ENCODE results near the gene MASP2. TPM values are rescaled to one million over a fixed set of nuclear protein-coding genes. Genes with fewer than 3 reads are reported as not detected.
"Not testable (repeated sequence)": the region's sequence is repeated elsewhere in the genome, so short reads cannot be mapped to it uniquely, and the experiment has no call there.

MASP2 gene
- total and polyA plus RNA-seq, 3 experiments from 2014 or later: 0.18 to 0.20 TPM; not detected in 1

- H3K9me3 ChIP-seq (ENCODE audit: low read length): no peaks in the 10 kb centered on the region
- POLR2A ChIA-PET: no interaction called here
- Mint-ChIP-seq H3K36me3 (no peaks in the 10 kb centered on the region), H3K4me1 (no peaks in the 10 kb centered on the region), H3K4me3 (no peak overlapping the region), H3K27me3 (peaks cover 1 to 2% of the 10 kb centered on the region in 2 donors), H3K9me3 (no peaks in the 10 kb centered on the region), H3K27ac (no peak overlapping the region)
- no peaks in the 10 kb centered on the region for H3K4me1 ChIP-seq (ENCODE audit: insufficient read depth, low read length)
- H3K4me3 ChIP-seq (ENCODE audit: low read length): no peak overlapping the region
- DNase-seq: no peak
- H3K36me3 ChIP-seq (ENCODE audit: insufficient read depth, low read length): no peaks in the 10 kb centered on the region
- CTCF ChIA-PET: no interaction called here
- H3K27ac ChIP-seq (ENCODE audit: low read depth, low read length): no peak overlapping the region
- H3K27me3 ChIP-seq (ENCODE audit: insufficient read depth, low read length, poor library complexity, severe bottlenecking): no peaks in the 10 kb centered on the region
These were observed 56.2 kb downstream of the MASP2 start for GRCh38 chr1:10990828-10991227.

- H3K27me3 Mint-ChIP-seq; H3K36me3 Mint-ChIP-seq; H3K4me1 Mint-ChIP-seq; H3K27ac Mint-ChIP-seq; H3K27ac ChIP-seq (ENCODE audit: low read depth, low read length); POLR2A ChIA-PET; H3K9me3 Mint-ChIP-seq; DNase-seq; CTCF ChIA-PET; H3K9me3 ChIP-seq (ENCODE audit: low read length); H3K4me1 ChIP-seq (ENCODE audit: insufficient read depth, low read length); H3K4me3 ChIP-seq (ENCODE audit: low read length); H3K36me3 ChIP-seq (ENCODE audit: insufficient read depth, low read length); H3K27me3 ChIP-seq (ENCODE audit: insufficient read depth, low read length, poor library complexity, severe bottlenecking); H3K4me3 Mint-ChIP-seq: not testable (repeated sequence)
These were observed 57.0 kb downstream of the MASP2 start for GRCh38 chr1:10989920-10990516.

GRCh38 chr1:10989095-10989494, 57.9 kb downstream of the MASP2 start:
- POLR2A ChIA-PET: no interaction called here

GRCh38 chr1:10987840-10988417, 59.1 kb downstream of the MASP2 start:
- POLR2A ChIA-PET: no interaction called here
- H3K27me3 ChIP-seq (ENCODE audit: insufficient read depth, low read length, poor library complexity, severe bottlenecking): no peaks in the 10 kb centered on the region
- no peaks in the 10 kb centered on the region for H3K36me3 Mint-ChIP-seq
- no peak overlapping the region for H3K27ac ChIP-seq (ENCODE audit: low read depth, low read length)
- H3K9me3 Mint-ChIP-seq: no peaks in the 10 kb centered on the region
- no peaks in the 10 kb centered on the region for H3K4me1 ChIP-seq (ENCODE audit: insufficient read depth, low read length)
- H3K27ac Mint-ChIP-seq: no peak overlapping the region
- H3K27me3 Mint-ChIP-seq: peaks cover 1 to 14% of the 10 kb centered on the region in 2 donors
- no peaks in the 10 kb centered on the region for H3K9me3 ChIP-seq (ENCODE audit: low read length)
- DNase-seq: no peak
- H3K36me3 ChIP-seq (ENCODE audit: insufficient read depth, low read length): no peaks in the 10 kb centered on the region
- no peak overlapping the region for H3K4me3 ChIP-seq (ENCODE audit: low read length)
- CTCF ChIA-PET: no interaction called here
- H3K4me3 Mint-ChIP-seq: no peak overlapping the region
- H3K4me1 Mint-ChIP-seq: no peaks in the 10 kb centered on the region

More at GRCh38 chr1:10989095-10989494, 57.9 kb downstream of the MASP2 start:
- DNase-seq: no peak
- H3K27ac Mint-ChIP-seq: peak overlapping the region in 1 of 8 donors; percentile 26
- CTCF ChIA-PET: no interaction called here
- H3K27me3 Mint-ChIP-seq: peaks cover 1 to 8% of the 10 kb centered on the region in 2 donors
- H3K4me1 Mint-ChIP-seq: no peaks in the 10 kb centered on the region
- Histone ChIP-seq H3K4me3 (ENCODE audit: low read length) (no peak overlapping the region), H3K4me1 (ENCODE audit: insufficient read depth, low read length) (no peaks in the 10 kb centered on the region), H3K27ac (ENCODE audit: low read depth, low read length) (no peak overlapping the region), H3K27me3 (ENCODE audit: insufficient read depth, low read length, poor library complexity, severe bottlenecking) (no peaks in the 10 kb centered on the region), H3K36me3 (ENCODE audit: insufficient read depth, low read length) (no peaks in the 10 kb centered on the region), H3K9me3 (ENCODE audit: low read length) (no peaks in the 10 kb centered on the region)
- H3K36me3 Mint-ChIP-seq: no peaks in the 10 kb centered on the region
- no peak overlapping the region for H3K4me3 Mint-ChIP-seq
- no peaks in the 10 kb centered on the region for H3K9me3 Mint-ChIP-seq

GRCh38 chr1:10986525-10986890, 60.5 kb downstream of the MASP2 start:
- Histone ChIP-seq H3K9me3 (ENCODE audit: low read length) (no peaks in the 10 kb centered on the region), H3K4me3 (ENCODE audit: low read length) (no peak overlapping the region), H3K36me3 (ENCODE audit: insufficient read depth, low read length) (no peaks in the 10 kb centered on the region), H3K4me1 (ENCODE audit: insufficient read depth, low read length) (no peaks in the 10 kb centered on the region), H3K27ac (ENCODE audit: low read depth, low read length) (no peak overlapping the region), H3K27me3 (ENCODE audit: insufficient read depth, low read length, poor library complexity, severe bottlenecking) (peaks cover under 1% of the 10 kb centered on the region)
- H3K36me3 Mint-ChIP-seq: no peaks in the 10 kb centered on the region
- no peak overlapping the region for H3K4me3 Mint-ChIP-seq
- DNase-seq: no peak
- POLR2A ChIA-PET: no interaction called here
- peaks cover 2 to 20% of the 10 kb centered on the region in 2 donors for H3K27me3 Mint-ChIP-seq
- CTCF ChIA-PET: no interaction called here
- H3K27ac Mint-ChIP-seq: no peak overlapping the region
- H3K4me1 Mint-ChIP-seq: no peaks in the 10 kb centered on the region
- no peaks in the 10 kb centered on the region for H3K9me3 Mint-ChIP-seq

GRCh38 chr1:10980841-10981727, 66.0 kb downstream of the MASP2 start:
- Histone ChIP-seq H3K9me3 (ENCODE audit: low read length) (no peaks in the 10 kb centered on the region), H3K36me3 (ENCODE audit: insufficient read depth, low read length) (no peaks in the 10 kb centered on the region), H3K4me1 (ENCODE audit: insufficient read depth, low read length) (no peaks in the 10 kb centered on the region), H3K27ac (ENCODE audit: low read depth, low read length) (no peak overlapping the region), H3K27me3 (ENCODE audit: insufficient read depth, low read length, poor library complexity, severe bottlenecking) (peaks cover 4% of the 10 kb centered on the region), H3K4me3 (ENCODE audit: low read length) (no peak overlapping the region)
- H3K4me1 Mint-ChIP-seq: no peaks in the 10 kb centered on the region
- no peak overlapping the region for H3K27ac Mint-ChIP-seq
- ChIA-PET CTCF (no interaction called here), POLR2A (no interaction called here)
- no peaks in the 10 kb centered on the region for H3K36me3 Mint-ChIP-seq
- H3K27me3 Mint-ChIP-seq: peaks cover 15 to 60% of the 10 kb centered on the region in 2 donors
- no peak overlapping the region for H3K4me3 Mint-ChIP-seq
- no peaks in the 10 kb centered on the region for H3K9me3 Mint-ChIP-seq
- no peak for DNase-seq

- Mint-ChIP-seq H3K27me3 (peaks cover 14 to 56% of the 10 kb centered on the region in 2 donors), H3K9me3 (no peaks in the 10 kb centered on the region), H3K36me3 (no peaks in the 10 kb centered on the region), H3K4me1 (no peaks in the 10 kb centered on the region), H3K4me3 (no peak overlapping the region), H3K27ac (no peak overlapping the region)
- Histone ChIP-seq H3K27me3 (ENCODE audit: insufficient read depth, low read length, poor library complexity, severe bottlenecking) (peaks cover 4% of the 10 kb centered on the region), H3K27ac (ENCODE audit: low read depth, low read length) (no peak overlapping the region), H3K9me3 (ENCODE audit: low read length) (no peaks in the 10 kb centered on the region), H3K4me3 (ENCODE audit: low read length) (no peak overlapping the region), H3K4me1 (ENCODE audit: insufficient read depth, low read length) (no peaks in the 10 kb centered on the region), H3K36me3 (ENCODE audit: insufficient read depth, low read length) (no peaks in the 10 kb centered on the region)
- DNase-seq: no peak
- POLR2A ChIA-PET: no interaction called here
- CTCF ChIA-PET: no interaction called here
These were observed 66.9 kb downstream of the MASP2 start for GRCh38 chr1:10980094-10980577.

GRCh38 chr1:10979483-10979920, 67.5 kb downstream of the MASP2 start:
- Histone ChIP-seq H3K27me3 (ENCODE audit: insufficient read depth, low read length, poor library complexity, severe bottlenecking) (peaks cover 4% of the 10 kb centered on the region), H3K27ac (ENCODE audit: low read depth, low read length) (no peak overlapping the region), H3K36me3 (ENCODE audit: insufficient read depth, low read length) (no peaks in the 10 kb centered on the region), H3K4me3 (ENCODE audit: low read length) (no peak overlapping the region), H3K9me3 (ENCODE audit: low read length) (no peaks in the 10 kb centered on the region), H3K4me1 (ENCODE audit: insufficient read depth, low read length) (no peaks in the 10 kb centered on the region)
- no peaks in the 10 kb centered on the region for H3K36me3 Mint-ChIP-seq
- ChIA-PET CTCF (no interaction called here), POLR2A (no interaction called here)
- H3K27ac Mint-ChIP-seq: peak overlapping the region in 1 of 8 donors; percentile 23
- H3K4me3 Mint-ChIP-seq: no peak overlapping the region
- H3K4me1 Mint-ChIP-seq: no peaks in the 10 kb centered on the region
- no peak for DNase-seq
- H3K9me3 Mint-ChIP-seq: no peaks in the 10 kb centered on the region
- peaks cover 14 to 56% of the 10 kb centered on the region in 2 donors for H3K27me3 Mint-ChIP-seq
